ENCODE data around the gene GTF2A2. TPM values are rescaled to one million over a fixed set of nuclear protein-coding genes. Genes with fewer than 3 reads are reported as not detected.

The GTF2A2 gene
- total RNA-seq, 1 donor from 2014 or later = 109 TPM

GRCh38 chr15:59598461-59598860 is 58.9 kb downstream of the GTF2A2 start:
- H3K4me1 Mint-ChIP-seq (ENCODE audit: low read depth) = peaks cover 18% of the 10 kb centered on the region
- no peak overlapping the region for H3K4me3 Mint-ChIP-seq (ENCODE audit: low read depth)
- H3K27ac Mint-ChIP-seq = no peak overlapping the region
- no peaks in the 10 kb centered on the region for H3K27me3 Mint-ChIP-seq
- no peaks in the 10 kb centered on the region for H3K36me3 Mint-ChIP-seq (ENCODE audit: insufficient read depth)
- TF ChIP-seq CTCF (IDR thresholded peaks at IDR 0.05; ENCODE audit: unreplicated experiment) = no peak
- peaks cover 16% of the 10 kb centered on the region for H3K9me3 Mint-ChIP-seq (ENCODE audit: low read depth)
- no peak for DNase-seq (ENCODE audit: low spot score, unreplicated experiment)

- TF ChIP-seq CTCF (IDR thresholded peaks at IDR 0.05; ENCODE audit: unreplicated experiment) = no peak
- Mint-ChIP-seq H3K27ac (no peak overlapping the region), H3K9me3 (ENCODE audit: low read depth) (peaks cover 11% of the 10 kb centered on the region), H3K4me1 (ENCODE audit: low read depth) (peaks cover 19% of the 10 kb centered on the region), H3K27me3 (no peaks in the 10 kb centered on the region), H3K36me3 (ENCODE audit: insufficient read depth) (no peaks in the 10 kb centered on the region), H3K4me3 (ENCODE audit: low read depth) (no peak overlapping the region)
- DNase-seq (ENCODE audit: low spot score, unreplicated experiment) = no peak
Observed at GRCh38 chr15:59596640-59597039, 60.7 kb downstream of the GTF2A2 start.

GRCh38 chr15:59595434-59595915 is 61.8 kb downstream of the GTF2A2 start:
- H3K4me1 Mint-ChIP-seq (ENCODE audit: low read depth) = peaks cover 25% of the 10 kb centered on the region
- peaks cover 4% of the 10 kb centered on the region for H3K9me3 Mint-ChIP-seq (ENCODE audit: low read depth)
- peak overlapping the region; percentile 71 for H3K27ac Mint-ChIP-seq
- no peak for TF ChIP-seq CTCF (IDR thresholded peaks at IDR 0.05; ENCODE audit: unreplicated experiment)
- DNase-seq (ENCODE audit: low spot score, unreplicated experiment) = no peak
- no peaks in the 10 kb centered on the region for H3K36me3 Mint-ChIP-seq (ENCODE audit: insufficient read depth)
- H3K4me3 Mint-ChIP-seq (ENCODE audit: low read depth) = no peak overlapping the region
- no peaks in the 10 kb centered on the region for H3K27me3 Mint-ChIP-seq

GRCh38 chr15:59594991-59595390 is 62.3 kb downstream of the GTF2A2 start:
- DNase-seq (ENCODE audit: low spot score, unreplicated experiment) = no peak
- no peak overlapping the region for H3K27ac Mint-ChIP-seq
- no peaks in the 10 kb centered on the region for H3K36me3 Mint-ChIP-seq (ENCODE audit: insufficient read depth)
- H3K27me3 Mint-ChIP-seq = no peaks in the 10 kb centered on the region
- TF ChIP-seq CTCF (IDR thresholded peaks at IDR 0.05; ENCODE audit: unreplicated experiment) = no peak
- no peak overlapping the region for H3K4me3 Mint-ChIP-seq (ENCODE audit: low read depth)
- H3K4me1 Mint-ChIP-seq (ENCODE audit: low read depth) = peaks cover 25% of the 10 kb centered on the region
- peaks cover 3% of the 10 kb centered on the region for H3K9me3 Mint-ChIP-seq (ENCODE audit: low read depth)

GRCh38 chr15:59594493-59594942 is 62.8 kb downstream of the GTF2A2 start:
- peaks cover 25% of the 10 kb centered on the region for H3K4me1 Mint-ChIP-seq (ENCODE audit: low read depth)
- H3K27me3 Mint-ChIP-seq = no peaks in the 10 kb centered on the region
- H3K9me3 Mint-ChIP-seq (ENCODE audit: low read depth) = no peaks in the 10 kb centered on the region
- peak overlapping the region; percentile 86 for H3K27ac Mint-ChIP-seq
- DNase-seq (ENCODE audit: low spot score, unreplicated experiment) = no peak
- no peak for TF ChIP-seq CTCF (IDR thresholded peaks at IDR 0.05; ENCODE audit: unreplicated experiment)
- no peaks in the 10 kb centered on the region for H3K36me3 Mint-ChIP-seq (ENCODE audit: insufficient read depth)
- no peak overlapping the region for H3K4me3 Mint-ChIP-seq (ENCODE audit: low read depth)
